ENCODE results near the gene LIG4. TPM values are rescaled to one million over a fixed set of nuclear protein-coding genes. Genes with fewer than 3 reads are reported as not detected.
"Not testable (repeated sequence)": the region's sequence is repeated elsewhere in the genome, so short reads cannot be mapped to it uniquely, and the experiment has no call there.

LIG4 gene
- total and polyA plus RNA-seq, 2 experiments from 2014 or later: 4.9 to 8.8 TPM

DNA sequence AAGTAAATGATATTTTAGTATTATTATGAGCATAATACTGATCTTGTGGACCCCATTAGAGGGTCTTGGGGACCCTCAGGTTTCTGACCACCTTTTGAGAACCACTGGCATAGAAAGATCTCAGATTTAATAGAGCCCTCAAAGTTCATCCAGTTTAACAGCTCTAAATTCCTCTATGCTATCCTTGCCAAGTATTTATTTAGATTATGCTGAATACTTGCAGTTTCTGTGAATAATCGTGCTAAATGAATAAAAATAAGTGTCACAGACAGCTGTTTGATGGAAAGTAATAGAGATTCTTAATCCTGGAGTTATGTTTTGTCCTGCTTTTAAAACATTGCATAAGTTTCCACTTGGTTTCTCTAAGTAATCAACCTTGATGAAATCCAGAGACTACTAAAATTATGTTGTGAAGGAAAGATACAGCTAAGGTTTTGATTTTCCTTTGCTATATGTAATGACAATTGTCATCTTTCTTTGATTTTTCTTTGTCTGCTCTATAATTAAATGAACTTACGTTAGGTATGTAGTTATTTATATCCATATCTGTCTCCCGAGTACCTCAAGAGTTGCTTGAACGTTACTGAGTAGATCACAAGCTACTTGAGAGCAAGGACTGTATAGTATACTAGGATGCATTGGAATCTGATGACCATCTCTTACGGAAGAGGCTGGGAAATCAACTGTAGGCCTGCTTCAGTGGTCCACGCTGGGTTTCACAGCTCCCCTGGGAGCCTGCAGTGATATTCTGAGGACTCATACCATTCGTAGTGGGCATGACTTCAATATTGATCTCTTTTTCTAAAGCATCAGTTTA, 8.6 kb upstream of the LIG4 start:
- Histone ChIP-seq H3K9me3 (ENCODE audit: low read depth) (no peaks in the 10 kb centered on the region), H2AFZ (no peak overlapping the region), H3K79me2 (ENCODE audit: insufficient read depth) (peaks cover 95% of the 10 kb centered on the region), H3F3A (ENCODE audit: insufficient read depth) (no peaks in the 10 kb centered on the region), H3K27me3 (replicated peaks; ENCODE audit: insufficient read depth) (no peaks in the 10 kb centered on the region), H3K36me3 (ENCODE audit: low read depth) (no peaks in the 10 kb centered on the region), H3K9me2 (ENCODE audit: insufficient read depth) (no peaks in the 10 kb centered on the region), H3K4me2 (ENCODE audit: unreplicated experiment) (no peak overlapping the region), H3K9ac (no peak overlapping the region), H4K20me1 (ENCODE audit: insufficient read depth) (no peaks in the 10 kb centered on the region), H3K27ac (no peak overlapping the region), H3K4me3 (no peak overlapping the region), H3K4me1 (ENCODE audit: insufficient read depth) (peaks cover 18% of the 10 kb centered on the region)
- no peak for DNase-seq
- in situ Hi-C loops (cut with MboI): no loop called here
- TF ChIP-seq EZH2 (IDR thresholded peaks at IDR 0.05; ENCODE audit: insufficient read depth, poor library complexity, severe bottlenecking) (no peak), EZH2phosphoT487 (IDR thresholded peaks at IDR 0.05; ENCODE audit: insufficient read depth, low read depth) (no peak)
- WGBS, 2 experiments (ENCODE audit: low coverage in 1 of 2, low lambda C conversion rate in 2 of 2, missing lambda C conversion rate in 2 of 2): 61 to 71% methylated on average over 7 of the region's 7 CpGs

GRCh38 chr13:108220041-108220440, 4.7 kb upstream of the LIG4 start:
- Histone ChIP-seq H3K27me3 (replicated peaks; ENCODE audit: insufficient read depth) (no peaks in the 10 kb centered on the region), H3F3A (ENCODE audit: insufficient read depth) (no peaks in the 10 kb centered on the region), H2AFZ (no peak overlapping the region), H3K4me3 (no peak overlapping the region), H3K4me1 (ENCODE audit: insufficient read depth) (peaks cover 30% of the 10 kb centered on the region), H3K27ac (no peak overlapping the region), H3K9ac (no peak overlapping the region), H3K9me3 (ENCODE audit: low read depth) (no peaks in the 10 kb centered on the region), H3K9me2 (ENCODE audit: insufficient read depth) (no peaks in the 10 kb centered on the region), H4K20me1 (ENCODE audit: insufficient read depth) (no peaks in the 10 kb centered on the region), H3K36me3 (ENCODE audit: low read depth) (no peaks in the 10 kb centered on the region), H3K4me2 (ENCODE audit: unreplicated experiment) (peak overlapping the region; percentile 89), H3K79me2 (ENCODE audit: insufficient read depth) (peaks cover 88% of the 10 kb centered on the region)
- no peak for DNase-seq
- in situ Hi-C loops (cut with MboI): no loop called here
- TF ChIP-seq EZH2phosphoT487 (IDR thresholded peaks at IDR 0.05; ENCODE audit: insufficient read depth, low read depth) (no peak), EZH2 (IDR thresholded peaks at IDR 0.05; ENCODE audit: insufficient read depth, poor library complexity, severe bottlenecking) (no peak)
- 47 to 65% methylated on average over 1 of the region's 1 CpG for WGBS, 2 experiments (ENCODE audit: low coverage in 1 of 2, low lambda C conversion rate in 2 of 2, missing lambda C conversion rate in 2 of 2)

DNA sequence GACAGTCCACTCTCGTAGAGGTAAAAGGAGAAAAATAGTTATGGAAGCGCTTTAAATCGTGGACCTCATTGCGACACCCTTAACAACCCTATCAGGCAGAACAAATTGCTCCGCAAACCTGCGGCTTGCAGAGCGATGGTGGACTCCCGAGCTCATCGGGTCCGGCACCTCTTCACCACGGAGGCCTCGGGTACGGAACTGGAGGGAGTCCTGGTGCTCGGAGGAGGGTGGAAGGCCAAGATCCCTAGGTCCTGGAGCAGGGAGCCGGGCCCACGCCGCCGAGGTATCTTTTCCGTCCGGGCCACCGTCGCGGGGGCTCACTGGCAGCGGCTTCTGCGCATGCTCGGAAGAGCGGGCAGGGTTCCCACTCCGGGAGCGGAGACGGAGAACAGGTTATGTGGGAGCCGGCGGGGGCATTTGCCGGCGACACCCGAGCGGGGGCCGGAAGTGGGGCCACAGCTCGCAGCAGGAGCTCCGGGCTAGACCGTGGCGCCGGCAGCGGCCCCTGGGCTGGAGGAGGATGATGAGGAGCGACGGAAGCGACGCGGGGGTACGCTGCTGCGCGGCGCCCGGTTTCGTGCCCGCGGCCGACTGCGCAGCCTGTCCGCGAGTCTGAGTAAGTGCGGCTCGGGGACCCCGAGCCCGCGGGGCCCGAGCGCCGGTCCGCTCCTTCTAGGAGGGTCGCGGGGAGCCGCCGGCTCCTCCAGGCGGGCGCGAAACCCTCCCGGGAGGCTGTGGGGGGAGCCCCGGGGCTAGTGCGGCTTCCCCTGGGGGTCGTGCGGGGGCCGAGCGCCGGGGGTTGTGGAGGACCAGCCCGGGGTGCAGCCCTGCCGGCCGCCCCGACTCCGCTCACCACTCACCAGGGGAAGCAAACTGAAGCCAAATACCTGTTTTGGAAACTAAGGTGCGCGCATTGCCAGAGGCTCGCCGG, 3.0 kb upstream of the LIG4 start, which contains the start of gene ABHD13:
ABHD13 (plus strand) TSS at position 349 of the 931 bp plus-strand sequence. CDS start 10,827 bp downstream, outside the sequence.
- Histone ChIP-seq H3F3A (ENCODE audit: insufficient read depth) (peaks cover 10% of the 10 kb centered on the region), H3K4me1 (ENCODE audit: insufficient read depth) (peaks cover 40% of the 10 kb centered on the region), H3K4me3 (peak within 1 kb of the TSS; percentile 92), H3K9ac (peak within 1 kb of the TSS; percentile 95), H4K20me1 (ENCODE audit: insufficient read depth) (no peaks in the 10 kb centered on the region), H3K27ac (peak within 1 kb of the TSS; percentile 77), H3K9me3 (ENCODE audit: low read depth) (no peaks in the 10 kb centered on the region), H3K4me2 (ENCODE audit: unreplicated experiment) (peak within 1 kb of the TSS; percentile 96), H3K36me3 (ENCODE audit: low read depth) (no peaks in the 10 kb centered on the region), H3K27me3 (replicated peaks; ENCODE audit: insufficient read depth) (no peaks in the 10 kb centered on the region), H2AFZ (peak within 1 kb of the TSS; percentile 97), H3K79me2 (ENCODE audit: insufficient read depth) (peaks cover 71% of the 10 kb centered on the region), H3K9me2 (ENCODE audit: insufficient read depth) (no peaks in the 10 kb centered on the region)
- DNase-seq: peak; percentile 94
- WGBS, 2 experiments (ENCODE audit: low coverage in 1 of 2, low lambda C conversion rate in 2 of 2, missing lambda C conversion rate in 2 of 2): 1% methylated on average over 56 to 89 of the region's 93 CpGs
- TF ChIP-seq EZH2phosphoT487 (IDR thresholded peaks at IDR 0.05; ENCODE audit: insufficient read depth, low read depth) (no peak), EZH2 (IDR thresholded peaks at IDR 0.05; ENCODE audit: insufficient read depth, poor library complexity, severe bottlenecking) (no peak)
- in situ Hi-C loops (cut with MboI): no loop called here

GRCh38 chr13:108217307-108218043, 2.1 kb upstream of the LIG4 start:
- H4K20me1 ChIP-seq (ENCODE audit: insufficient read depth); H3K27me3 ChIP-seq (replicated peaks; ENCODE audit: insufficient read depth); DNase-seq; H3K36me3 ChIP-seq (ENCODE audit: low read depth); H3F3A ChIP-seq (ENCODE audit: insufficient read depth); H3K9me2 ChIP-seq (ENCODE audit: insufficient read depth); H3K9me3 ChIP-seq (ENCODE audit: low read depth); in situ Hi-C loops (cut with MboI): not testable (repeated sequence)
- Histone ChIP-seq H3K79me2 (ENCODE audit: insufficient read depth) (peaks cover 62% of the 10 kb centered on the region), H3K4me3 (peak overlapping the region; percentile 92), H2AFZ (peak overlapping the region; percentile 97), H3K9ac (peak overlapping the region; percentile 95), H3K27ac (peak overlapping the region; percentile 77), H3K4me2 (ENCODE audit: unreplicated experiment) (peak overlapping the region; percentile 96), H3K4me1 (ENCODE audit: insufficient read depth) (peaks cover 40% of the 10 kb centered on the region)
- WGBS, 2 experiments (ENCODE audit: low coverage in 1 of 2, low lambda C conversion rate in 2 of 2, missing lambda C conversion rate in 2 of 2): 60 to 61% methylated on average over 27 of the region's 27 CpGs

Measured in GM23248 (cell line).